NOMO-1 treated with DMSO at 0.1 percent for 48 hours (cell line): ENCODE measurements around the gene FBXW7.
"Not testable (repeated sequence)": the region's sequence is repeated elsewhere in the genome, so short reads cannot be mapped to it uniquely, and the experiment has no call there.

Source experiments
- DNase-seq: peaks from one replicate; lab custom pipeline; 2025; ENCODE audit not compliant: unreplicated experiment; lab: John Stamatoyannopoulos, UW

The FBXW7 gene

GRCh38 chr4:152545088-152545487 lies 9.2 kb upstream of the FBXW7 start:
- DNase-seq, result no peak

- not testable (repeated sequence) for DNase-seq
These were observed 8.6 kb upstream of the FBXW7 start for GRCh38 chr4:152544533-152544932.

- no peak for DNase-seq
These were observed 5.0 kb upstream of the FBXW7 start for GRCh38 chr4:152540941-152541340.

GRCh38 chr4:152540293-152540674 lies 4.4 kb upstream of the FBXW7 start:
- DNase-seq, result no peak

DNA sequence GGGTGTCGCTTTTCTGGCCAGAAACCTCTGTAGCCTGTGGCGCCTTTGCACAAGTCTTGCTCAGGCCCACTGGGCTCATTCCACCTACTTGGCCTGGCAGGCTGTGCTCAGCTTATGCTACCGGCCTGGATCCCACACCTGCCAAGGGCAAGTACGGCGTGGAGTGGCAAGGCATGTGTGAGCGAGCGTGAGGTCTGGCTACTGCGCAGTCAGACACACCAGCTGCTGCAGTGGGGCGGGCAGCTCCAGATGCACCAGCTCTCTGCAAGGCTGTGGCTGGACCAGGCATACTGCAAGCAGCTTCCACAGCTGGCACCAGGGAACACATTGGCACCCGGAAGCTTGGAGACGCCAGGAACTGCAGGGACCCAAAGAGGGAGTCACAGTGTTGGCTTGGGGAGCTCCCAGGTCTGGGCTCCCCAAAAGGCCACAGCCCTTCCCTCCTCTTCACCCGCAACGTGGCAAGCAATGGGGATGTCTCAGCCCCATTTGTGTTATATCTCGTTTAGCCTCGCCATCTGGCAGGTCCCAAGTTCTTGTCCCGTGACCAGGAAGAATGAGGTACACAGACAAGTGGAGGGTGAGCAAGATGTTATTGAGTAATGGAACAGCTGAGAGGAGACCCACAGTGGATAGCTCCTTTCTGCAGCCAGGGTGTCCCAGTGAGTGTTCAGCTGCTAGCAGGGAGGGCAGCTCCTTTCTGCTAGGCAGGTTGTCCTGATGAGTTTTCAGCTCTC lies 3.8 kb upstream of the FBXW7 start:
- no peak for DNase-seq

DNA sequence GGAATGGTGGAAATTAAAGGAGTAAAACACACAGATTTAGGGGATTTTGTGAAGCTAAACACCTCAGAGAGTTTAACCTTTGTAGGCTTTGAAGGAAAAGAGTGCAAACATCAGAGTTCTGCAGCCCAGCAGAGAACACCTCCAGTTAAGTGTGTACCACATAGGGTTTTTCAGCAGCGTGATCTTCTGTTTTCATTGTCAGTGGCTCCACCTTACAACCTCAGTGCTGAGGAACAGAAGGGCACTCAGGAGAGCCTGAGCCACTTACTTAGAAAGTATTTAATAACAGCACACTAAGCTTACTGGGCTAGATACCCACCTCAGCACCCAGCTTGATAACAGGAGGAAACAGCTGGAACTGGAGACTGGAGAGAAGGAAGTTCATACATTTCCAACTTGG lies 2.0 kb upstream of the FBXW7 start:
- no peak for DNase-seq

GRCh38 chr4:152536545-152537182 lies 772 bp upstream of the FBXW7 start:
- DNase-seq, result peak; percentile 67

DNA sequence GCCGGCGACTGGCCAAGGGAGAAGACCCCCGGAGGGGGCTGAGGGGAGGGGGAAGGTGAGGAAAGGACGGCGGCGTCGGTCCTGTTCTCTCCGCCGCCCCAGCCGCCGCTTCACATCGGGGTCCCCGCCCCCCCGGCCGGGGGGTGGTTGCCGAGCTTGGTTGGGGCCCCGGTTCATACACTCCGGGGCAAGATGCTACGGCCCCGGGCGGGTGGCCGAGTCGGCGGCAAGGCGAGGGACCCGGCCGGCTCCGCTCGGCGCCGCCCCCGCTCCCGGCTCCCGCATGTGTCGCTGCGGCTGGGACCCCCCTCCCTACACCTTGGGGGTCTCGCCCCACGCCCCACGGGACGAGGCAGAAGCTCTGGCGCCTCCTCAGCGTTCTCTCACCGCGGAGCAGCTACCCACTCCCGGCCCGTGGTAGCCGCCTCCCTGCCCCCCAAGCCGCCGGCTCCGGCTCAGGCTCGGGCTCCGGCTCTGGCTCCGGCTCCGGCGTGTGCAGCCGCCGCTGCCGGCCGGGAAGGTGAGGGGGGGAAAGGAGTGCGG lies 461 bp downstream of the FBXW7 start:
- DNase-seq, result no peak

DNA sequence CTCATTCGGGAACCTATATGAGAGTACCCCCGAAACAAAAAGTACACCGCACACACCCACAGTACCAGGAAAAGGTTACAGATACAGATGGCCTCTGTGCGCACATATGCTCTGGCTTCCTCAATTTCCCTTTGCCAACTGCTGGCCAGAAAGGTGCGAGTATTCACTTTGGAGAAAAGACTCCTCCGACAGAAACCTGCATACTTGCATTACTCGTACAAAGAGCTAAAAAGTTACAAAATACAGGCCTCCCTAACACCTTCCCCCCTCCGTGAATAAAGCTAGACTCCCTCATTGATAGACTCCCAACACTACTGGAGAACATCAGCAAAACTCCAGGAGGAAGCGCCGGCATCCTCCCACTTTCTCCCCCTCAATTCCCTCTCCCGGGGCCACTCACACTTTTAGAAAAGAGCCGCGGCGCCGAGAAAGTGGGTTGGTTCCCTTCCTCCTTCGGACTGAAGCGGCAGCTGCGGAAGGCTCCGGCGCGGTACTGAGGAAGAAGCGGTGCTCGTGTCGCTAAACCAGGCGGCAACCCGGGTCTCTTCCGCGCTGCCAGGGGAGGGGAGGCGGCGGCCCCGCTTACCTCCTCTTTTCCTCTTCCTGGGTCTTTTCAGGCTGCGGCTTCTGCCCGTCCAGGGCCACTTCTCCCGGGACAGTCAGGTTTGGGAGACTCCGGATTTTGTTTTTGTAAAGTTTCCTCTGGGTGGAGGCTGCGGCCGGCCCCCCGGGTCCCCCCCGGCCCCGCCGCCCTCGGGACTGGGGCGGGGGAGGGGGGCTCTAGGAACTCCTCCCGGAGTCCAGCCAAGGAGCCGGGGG lies 1.1 kb downstream of the FBXW7 start:
- peak; percentile 55 for DNase-seq

DNA sequence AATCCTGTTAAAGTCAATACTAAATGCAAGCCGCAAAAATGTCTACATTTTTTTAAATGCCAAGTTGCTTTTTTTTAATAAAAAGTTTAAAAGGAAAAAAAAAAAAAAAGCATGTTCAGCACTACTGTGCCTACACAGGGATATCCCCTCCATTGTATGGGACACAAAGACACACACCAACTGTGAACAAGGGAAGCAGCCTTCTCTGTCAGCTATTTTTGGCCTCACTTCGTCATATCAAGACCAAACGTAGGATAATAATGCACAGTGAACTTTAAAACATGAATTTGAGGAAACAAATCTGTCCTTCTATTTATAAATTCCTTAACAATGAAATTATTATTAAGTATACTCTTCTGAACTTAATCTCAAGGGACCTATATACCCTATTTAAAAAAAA lies 4.4 kb downstream of the FBXW7 start:
- no peak for DNase-seq

DNA sequence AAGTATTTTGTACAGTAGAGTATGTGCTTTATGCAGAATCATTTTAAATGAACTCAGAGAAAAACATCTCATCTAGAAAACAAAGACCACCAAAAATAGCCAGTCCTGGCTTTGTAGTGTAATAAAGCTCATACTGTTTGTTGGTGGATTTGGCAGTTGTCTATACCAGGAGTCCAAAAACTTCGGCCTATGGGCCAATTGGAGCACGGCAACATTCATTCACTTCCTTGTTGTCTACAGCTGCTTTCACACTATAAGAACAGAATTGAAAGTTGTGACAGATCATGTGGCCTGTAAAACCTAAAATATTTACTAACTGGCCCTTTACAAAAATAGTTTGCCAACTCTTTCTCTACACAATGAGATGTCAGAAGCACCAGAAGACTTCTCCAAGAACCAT lies 5.3 kb downstream of the FBXW7 start:
- DNase-seq, result no peak

DNA sequence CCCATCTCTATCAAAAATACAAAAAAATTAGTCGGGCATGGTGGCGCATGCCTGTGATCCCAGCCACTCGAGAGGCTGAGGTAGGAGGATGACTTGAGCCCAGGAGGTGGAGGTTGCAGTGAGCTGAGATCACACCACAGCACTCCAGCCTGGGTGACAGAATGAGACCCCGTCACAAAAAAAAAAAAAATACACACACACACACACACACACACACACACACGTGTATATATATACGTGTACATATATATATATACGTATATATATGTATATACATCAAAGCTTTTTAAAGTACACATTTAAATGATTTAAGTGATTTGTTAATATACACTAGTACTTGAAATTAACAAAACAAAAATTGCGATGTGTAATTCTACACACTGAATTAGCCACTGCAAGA lies 6.0 kb downstream of the FBXW7 start:
- DNase-seq, result no peak

- no peak for DNase-seq
These were observed 7.8 kb downstream of the FBXW7 start for GRCh38 chr4:152528060-152528459.

DNA sequence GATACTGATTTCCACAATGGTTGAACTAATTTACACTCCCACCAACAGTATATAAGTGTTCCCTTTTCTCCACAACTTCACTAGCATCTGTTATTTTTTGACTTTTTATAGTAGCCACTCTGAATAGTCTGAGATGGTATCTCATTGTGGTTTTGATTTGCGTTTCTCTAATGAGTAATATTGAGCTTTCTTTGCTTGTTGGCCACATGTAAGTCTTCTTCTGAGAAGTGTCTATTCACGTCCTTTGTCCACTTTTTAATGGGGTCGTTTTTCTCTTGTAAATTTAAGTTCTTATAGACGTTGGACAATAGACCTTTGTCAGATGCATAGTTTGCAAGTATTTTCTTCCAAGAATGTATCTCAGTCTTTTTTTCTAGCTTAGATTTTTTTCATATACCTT lies 10.0 kb downstream of the FBXW7 start:
- DNase-seq, result no peak

- DNase-seq, result no peak
These were observed 11.5 kb downstream of the FBXW7 start for GRCh38 chr4:152524427-152524826.

DNA sequence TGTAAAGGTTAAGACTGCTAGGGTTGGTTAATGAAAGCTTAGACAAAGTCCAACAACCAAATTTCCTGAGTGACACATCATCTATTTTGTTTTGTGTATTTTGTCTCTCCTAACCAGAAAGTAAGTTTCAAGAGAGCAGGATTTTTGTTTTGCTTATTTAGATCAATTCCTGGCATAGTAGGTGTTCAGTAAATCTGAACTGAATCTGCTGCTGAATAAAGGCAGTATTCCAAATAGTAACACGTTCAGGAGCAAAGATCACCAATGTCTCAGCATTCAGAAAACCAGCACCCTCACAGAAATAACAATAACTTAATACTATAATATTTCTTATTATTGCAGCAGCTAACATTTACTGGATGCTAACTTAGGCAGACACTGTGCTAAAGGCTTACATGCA lies 12.2 kb downstream of the FBXW7 start:
- no peak for DNase-seq

- DNase-seq, result no peak
These were observed 13.1 kb downstream of the FBXW7 start for GRCh38 chr4:152522754-152523153.

DNA sequence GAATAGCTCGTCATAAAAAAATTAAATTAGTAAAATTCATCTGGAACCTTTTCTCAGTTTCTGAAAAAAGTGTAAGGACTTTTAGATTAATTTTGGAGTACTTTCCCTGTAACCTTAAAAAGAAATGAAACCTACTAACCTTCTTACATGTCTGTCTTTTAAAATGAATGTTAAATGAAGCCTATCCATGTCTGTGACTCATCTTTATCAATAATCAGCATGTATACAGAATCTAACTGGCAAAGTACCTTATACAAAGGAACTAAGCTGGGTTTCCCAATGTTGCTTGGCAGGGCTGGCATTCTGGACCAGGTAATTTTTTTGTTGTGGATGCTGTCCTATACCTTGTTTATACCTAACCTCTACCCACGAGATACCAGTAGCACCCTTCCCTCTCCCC lies 13.6 kb downstream of the FBXW7 start:
- no peak for DNase-seq

DNA sequence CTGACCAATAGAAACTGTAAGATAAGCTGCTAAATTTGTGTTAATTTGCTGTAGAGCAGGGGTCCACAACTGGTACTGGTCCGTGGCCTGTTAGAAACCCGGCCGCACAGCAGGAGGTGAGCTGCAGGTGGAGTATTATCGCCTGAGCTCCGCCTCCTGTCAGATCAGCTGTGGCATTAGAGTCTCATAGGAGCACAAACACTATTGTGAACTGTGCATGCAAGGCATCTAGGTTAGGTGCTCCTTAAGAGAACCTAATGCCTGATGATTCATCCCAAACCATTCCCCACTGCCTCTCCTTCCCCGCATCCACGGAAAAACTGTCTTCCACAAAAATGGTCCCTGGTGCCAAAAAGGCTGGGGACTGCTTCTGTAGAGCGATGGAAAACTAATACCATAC lies 19.7 kb downstream of the FBXW7 start:
- no peak for DNase-seq

DNA sequence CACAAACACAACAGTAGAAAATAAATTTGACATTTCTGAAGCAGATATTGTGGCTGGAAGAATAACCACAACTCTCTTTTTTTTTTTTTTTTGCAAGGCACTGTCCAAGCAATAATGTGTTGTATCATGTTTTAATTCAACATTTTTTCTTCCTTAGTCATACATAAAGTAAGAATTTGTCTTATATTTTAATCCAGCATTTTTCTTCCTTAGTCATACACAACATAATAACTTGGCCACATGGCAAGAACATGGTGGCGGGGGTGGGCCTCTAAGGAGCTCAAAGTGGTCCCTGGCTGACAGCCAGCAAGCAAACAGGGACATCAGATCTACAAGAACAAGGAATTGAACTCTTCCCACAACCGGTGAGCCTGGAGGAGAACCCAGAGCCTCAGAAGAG lies 20.2 kb downstream of the FBXW7 start:
- DNase-seq, result no peak

DNA sequence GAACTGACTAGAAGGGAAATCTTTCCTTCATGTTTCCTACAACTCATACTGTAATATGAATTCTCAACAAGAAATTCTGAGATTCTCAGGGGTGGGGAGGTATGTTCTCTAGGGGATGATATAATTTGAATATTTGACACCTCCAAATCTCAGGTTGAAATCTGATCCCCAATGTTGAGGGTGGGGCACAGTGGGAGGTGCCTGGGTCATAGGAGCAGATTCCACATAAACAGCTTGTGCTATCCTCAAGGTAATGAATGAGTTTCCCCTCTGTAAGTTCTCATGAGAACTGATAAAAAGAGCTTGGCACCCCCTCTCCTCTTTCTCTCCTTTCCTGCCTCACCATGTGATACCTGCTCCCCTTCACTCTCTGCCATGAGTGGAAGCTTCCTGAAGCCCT lies 21.5 kb downstream of the FBXW7 start:
- DNase-seq, result no peak

- no peak for DNase-seq
These were observed 22.8 kb downstream of the FBXW7 start for GRCh38 chr4:152513078-152513477.
